PC-9 (cell line): ENCODE data around the gene SUGCT.

Source experiments
- EZH2 ChIP-seq: fragments of 200-600 bp; sonication (generic); IDR thresholded peaks from 2 replicates; pipeline ENCODE4 v1.8.0; 2017; ENCODE audit warnings: antibody characterized with exemption, low read depth
- TF ChIP-seq, protein P1 (sequence below): fragments of 200-600 bp; sonication (generic); conservative IDR thresholded peaks from 2 replicates; pipeline ENCODE4 v1.6.1; 2017; ENCODE audit warnings: mixed run types, antibody characterized with exemption, mild to moderate bottlenecking, moderate library complexity

DNA sequence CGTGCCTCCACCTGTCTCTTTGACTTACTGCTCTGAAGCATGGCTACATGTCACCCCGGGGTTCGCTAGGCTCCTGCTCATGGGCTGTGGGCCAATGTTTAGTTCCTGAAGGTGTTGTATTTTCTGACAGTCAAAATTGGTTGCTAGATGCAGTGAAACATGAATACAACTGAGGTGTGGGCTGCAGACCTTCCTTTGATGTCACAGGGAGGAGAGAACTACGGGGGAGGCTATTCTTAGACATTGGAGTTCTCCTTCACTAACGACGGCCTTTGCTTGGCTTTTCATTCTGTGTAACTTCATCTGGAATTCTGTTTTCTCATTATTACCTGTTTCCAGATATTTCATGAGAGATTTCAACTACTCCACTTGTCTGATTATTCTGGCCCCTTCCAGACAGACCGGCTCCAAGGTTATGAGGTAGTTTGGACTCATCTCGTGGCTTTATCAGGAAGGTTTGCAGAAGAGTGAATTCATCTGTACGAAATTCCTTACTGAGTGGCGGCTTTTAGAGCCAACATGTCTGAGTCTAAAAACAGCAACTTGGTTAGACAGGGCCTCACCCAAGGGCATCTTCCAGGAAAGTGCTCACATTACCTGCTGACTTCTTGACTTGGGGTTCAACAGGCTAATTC is 774.7 kb downstream of the SUGCT start:
- TF ChIP-seq, protein P1, sequence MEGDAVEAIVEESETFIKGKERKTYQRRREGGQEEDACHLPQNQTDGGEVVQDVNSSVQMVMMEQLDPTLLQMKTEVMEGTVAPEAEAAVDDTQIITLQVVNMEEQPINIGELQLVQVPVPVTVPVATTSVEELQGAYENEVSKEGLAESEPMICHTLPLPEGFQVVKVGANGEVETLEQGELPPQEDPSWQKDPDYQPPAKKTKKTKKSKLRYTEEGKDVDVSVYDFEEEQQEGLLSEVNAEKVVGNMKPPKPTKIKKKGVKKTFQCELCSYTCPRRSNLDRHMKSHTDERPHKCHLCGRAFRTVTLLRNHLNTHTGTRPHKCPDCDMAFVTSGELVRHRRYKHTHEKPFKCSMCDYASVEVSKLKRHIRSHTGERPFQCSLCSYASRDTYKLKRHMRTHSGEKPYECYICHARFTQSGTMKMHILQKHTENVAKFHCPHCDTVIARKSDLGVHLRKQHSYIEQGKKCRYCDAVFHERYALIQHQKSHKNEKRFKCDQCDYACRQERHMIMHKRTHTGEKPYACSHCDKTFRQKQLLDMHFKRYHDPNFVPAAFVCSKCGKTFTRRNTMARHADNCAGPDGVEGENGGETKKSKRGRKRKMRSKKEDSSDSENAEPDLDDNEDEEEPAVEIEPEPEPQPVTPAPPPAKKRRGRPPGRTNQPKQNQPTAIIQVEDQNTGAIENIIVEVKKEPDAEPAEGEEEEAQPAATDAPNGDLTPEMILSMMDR: no peak
- no peak for TF ChIP-seq EZH2
